Activated CD8-positive, alpha-beta memory T cell treated with anti-CD3 and anti-CD28 coated beads, Interleukin-2, amount 50 U/mL, for 24 hours (primary cell): ENCODE data around the gene HID1.

ENCODE experiments used
- DNase-seq: peaks from one replicate; pipeline ENCODE4 v3.0.0-alpha.2; 2020; ENCODE audit errors: extremely low read depth

The HID1 gene

DNA sequence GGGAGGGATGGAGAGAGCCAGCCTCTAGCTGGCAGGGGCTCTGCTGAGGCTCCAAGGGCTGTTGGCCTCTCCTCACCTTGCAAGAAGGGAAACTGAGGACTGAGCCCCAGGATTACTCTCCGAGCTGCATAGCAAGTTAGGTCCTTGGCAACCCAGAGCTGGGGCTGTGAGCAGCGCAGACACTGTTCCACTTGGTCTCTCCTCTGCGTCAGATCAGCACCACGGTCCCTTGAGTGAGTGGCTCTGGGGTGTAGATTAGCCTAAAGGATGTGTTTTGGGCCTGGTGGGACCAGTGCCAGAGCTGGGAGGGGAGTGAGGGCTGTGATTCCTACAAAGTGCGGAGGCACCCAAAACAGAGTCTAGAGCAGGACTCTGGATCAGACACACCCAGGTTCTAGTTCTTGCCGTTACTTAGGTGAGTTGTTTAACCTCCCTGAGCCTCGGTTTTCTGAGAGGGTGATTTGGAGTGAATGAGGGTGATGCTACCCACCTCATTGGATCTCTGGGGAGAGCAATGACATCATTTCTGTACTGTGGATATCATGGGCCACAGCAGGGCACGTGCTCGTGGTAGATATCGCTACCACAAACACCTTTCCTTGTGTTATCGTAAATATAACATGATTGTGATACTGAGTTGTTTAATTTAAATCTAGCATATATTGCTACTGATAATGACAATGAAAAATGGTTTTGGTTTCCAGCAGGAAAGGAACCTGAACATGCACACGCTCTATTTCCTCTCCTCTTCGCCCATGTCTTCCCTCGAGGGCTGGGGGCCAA is 71.0 kb downstream of the HID1 start:
- no peak for DNase-seq
